NOMO-1 (cell line): ENCODE results near the gene MRPL51.
A peak's percentile ranks its signal among the peaks of the same experiment; 100 is the strongest.
"Not testable (repeated sequence)": the region's sequence is repeated elsewhere in the genome, so short reads cannot be mapped to it uniquely, and the experiment has no call there.

ENCODE experiments used
- DNase-seq, 2 experiments: peaks; one replicate each; lab custom pipeline; 2025; ENCODE audit not compliant: unreplicated experiment in 2 of 2; lab: John Stamatoyannopoulos, UW

The MRPL51 gene

DNA sequence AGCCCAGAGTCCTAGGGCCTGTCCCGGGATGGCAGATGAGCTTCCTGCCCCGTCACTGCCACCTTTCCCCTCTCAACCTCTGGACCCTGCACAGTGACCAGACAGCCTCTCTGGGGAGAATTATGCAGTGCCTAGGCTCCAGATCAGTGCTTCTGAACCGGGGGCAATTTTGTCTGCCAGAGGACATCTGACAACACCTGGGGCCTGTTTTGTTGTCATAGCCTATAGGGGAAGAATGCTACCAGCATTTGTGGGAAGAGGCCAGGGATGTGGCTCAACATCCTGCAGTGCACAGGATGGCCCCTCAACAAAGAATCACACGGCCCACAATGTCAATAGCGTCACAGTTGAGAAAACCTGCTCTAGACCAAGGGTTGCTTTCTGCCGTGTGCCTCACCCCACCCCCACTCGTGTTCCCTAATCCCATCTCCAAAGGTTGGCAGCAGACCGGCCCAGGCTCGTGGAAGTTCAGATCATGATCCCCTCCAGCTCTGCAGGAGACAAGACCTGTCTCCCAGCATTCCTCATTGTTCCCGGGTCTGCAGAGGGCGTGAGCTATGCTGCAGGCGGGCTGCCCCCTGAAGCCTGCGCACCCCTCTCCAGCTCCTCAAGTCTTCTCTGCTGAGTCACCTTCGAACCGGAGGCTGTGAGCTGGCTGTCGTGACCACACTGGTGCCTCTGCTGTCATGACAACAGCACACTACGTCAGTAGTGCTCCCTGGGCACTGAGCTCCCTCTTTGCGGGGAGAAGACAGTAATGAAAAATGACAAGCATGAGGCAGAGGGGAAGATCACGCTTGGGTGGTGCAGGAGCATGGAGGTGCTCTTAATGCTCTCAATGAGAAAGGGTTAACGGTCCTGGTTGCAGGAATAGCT lies 39.2 kb upstream of the MRPL51 start:
- DNase-seq = peak; percentile 72 to 85

DNA sequence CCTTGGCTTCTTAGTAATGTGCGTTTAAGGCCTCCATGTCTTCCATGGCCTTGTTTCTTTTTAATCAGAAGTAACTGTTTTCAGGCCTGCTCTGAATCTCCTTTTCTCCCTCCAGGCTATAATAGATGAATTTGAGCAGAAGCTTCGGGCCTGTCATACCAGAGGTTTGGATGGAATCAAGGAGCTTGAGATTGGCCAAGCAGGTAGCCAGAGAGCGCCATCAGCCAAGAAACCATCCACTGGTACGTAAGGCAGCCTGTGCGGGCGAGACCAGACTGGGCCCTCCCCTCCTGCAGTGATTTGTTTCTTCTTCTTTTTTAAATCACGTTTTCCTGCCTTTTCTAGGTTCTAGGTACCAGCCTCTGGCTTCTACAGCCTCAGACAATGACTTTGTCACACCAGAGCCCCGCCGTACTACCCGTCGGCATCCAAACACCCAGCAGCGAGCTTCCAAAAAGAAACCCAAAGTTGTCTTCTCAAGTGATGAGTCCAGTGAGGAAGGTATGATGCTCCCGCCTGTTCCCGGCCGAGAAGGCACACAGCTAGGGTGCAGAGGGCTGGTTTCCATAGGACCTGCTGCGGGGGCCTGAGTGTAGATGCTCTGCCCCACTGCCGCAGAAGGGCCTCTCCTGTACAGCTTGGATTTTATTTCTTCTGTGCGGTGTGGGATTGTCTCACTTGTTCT lies 37.7 kb upstream of the MRPL51 start:
- DNase-seq = no peak

DNA sequence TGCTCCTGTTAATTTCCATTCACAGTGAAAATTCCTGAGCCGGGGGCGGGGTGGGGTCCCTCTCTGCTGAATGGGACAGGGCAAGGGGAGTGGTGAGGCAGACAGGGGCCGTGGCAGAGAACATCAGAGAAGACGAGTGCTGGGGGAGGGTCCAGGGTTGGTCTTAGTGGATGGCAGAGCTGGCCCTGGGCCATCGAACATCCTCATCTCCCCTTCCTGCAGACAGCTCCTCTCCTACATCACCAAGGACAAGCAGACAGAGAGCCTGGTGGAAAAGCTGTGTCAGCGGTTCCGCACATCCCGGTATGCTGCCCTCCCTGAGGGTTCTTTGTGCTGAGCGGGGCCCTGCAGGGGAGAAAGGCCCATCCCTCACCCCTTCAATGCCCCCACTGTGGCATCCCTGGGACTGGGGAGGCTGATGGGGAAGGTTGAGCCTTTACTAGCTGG lies 36.3 kb upstream of the MRPL51 start:
- DNase-seq = no peak

DNA sequence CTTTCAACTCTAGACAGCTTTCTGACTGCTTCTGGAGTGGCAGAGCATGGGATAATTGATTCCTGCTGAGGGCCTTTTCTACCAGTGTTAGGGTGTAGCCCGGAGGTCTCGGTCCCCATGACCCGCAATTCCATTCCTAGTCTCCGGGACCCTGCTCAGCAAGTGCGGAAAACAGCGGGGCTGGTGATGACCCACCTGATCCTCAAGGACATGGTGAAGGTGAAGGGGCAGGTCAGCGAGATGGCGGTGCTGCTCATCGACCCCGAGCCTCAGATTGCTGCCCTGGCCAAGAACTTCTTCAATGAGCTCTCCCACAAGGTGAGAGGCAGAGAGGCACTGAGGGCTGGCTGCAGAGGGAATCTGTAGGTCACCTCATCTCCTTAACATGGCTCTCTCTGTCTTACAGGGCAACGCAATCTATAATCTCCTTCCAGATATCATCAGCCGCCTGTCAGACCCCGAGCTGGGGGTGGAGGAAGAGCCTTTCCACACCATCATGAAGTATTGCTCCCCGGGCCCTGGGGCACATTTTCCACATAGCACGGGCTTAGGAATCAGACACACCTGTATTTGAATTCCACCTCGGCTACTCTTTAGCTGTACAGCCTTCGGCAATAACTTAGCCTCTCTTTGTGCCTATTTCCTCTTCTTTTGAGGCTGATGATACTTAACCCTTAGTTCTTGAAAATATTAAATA lies 35.6 kb upstream of the MRPL51 start:
- no peak for DNase-seq

DNA sequence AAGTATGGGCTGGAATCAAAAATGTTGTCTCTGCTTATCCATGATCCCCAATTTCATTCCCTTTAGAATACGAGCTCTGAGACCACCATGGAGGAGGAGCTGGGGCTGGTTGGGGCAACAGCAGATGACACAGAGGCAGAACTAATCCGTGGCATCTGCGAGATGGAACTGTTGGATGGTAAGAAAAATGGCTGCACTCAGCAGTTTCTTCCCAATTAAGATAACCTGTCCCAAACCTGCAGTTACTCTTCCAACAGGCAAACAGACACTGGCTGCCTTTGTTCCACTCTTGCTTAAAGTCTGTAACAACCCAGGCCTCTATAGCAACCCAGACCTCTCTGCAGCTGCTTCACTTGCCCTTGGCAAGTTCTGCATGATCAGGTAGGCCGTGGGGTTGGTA lies 34.6 kb upstream of the MRPL51 start:
- DNase-seq = no peak

DNA sequence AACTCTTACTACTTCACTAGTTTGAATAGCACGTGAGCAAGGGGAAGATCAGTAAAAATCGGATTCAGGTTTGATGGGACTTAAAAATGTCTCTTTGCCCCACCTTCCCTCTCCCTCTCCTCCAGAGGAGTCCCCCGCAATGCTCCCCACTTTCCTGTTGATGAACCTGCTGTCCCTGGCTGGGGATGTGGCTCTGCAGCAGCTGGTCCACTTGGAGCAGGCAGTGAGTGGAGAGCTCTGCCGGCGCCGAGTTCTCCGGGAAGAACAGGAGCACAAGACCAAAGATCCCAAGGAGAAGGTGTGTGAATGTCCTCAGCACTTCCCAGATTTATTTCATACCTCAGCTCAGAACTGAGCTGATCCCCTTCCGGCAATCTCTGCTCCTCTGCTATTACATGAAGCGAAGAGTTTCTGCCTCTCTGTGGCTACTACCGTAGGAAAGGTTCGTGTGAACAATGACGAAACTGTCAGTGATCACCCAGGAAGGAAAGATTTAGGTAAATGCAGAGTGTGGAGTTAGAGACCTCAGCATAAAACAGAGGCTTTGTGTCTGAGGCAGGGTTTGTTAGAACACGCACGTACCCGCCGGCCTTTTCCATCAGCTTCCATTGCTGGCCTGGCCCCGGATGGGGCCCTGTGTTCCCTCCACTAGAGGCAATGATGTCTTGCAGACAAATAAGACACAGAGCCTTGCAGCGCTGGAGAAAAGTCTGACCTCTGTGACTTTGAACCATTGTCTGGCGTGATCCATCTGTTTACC lies 33.9 kb upstream of the MRPL51 start:
- no peak for DNase-seq

DNA sequence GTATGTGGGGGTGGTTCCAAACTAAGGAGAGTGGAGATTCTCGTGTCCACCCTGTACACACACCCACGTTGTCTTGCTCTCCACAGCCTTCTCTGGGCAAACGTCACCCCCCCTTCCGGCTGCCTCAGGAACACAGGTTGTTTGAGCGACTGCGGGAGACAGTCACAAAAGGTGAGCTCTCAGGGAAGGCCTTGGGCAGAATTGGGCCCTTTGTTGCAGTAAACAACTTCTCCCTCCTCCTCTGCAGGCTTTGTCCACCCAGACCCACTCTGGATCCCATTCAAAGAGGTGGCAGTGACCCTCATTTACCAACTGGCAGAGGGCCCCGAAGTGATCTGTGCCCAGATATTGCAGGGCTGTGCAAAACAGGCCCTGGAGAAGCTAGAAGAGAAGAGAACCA lies 33.1 kb upstream of the MRPL51 start:
- DNase-seq = no peak

DNA sequence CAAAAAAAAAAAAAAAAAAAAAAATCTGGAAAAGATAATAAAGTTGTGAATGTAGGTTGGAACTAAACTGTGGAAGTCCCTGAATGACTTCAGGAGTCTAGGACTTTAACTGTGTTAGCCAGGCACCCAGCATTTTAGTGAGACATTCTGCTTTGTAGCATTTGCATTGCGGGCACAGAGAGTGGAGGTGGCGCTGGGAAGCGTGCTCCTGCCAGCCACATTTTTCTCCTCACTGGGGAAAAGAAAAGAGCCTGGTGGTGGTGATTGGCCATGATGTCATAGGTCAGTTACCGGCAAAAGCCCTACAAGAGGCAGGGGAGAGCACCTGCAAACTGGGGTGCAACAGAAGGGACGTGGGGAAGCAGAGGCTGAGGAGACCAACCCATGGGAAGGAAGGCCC lies 31.6 kb upstream of the MRPL51 start:
- no peak for DNase-seq

DNA sequence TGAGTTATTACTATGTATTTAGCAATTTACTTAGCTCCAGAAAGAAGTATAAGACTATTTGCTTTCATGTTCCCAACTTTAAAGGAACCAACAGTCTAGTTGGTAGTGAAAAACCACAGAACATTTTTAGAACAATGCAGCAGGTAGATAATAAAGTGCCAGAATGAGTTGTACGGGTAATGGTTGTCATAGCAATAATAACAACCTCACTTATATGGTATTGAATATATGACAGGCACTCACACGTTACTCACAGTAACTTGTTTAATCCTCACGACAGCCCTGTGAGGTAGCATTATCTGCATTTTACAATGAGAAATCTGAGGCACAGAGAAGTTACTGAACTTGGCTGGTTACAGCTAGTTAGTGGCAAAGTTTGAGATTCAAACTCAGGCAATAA lies 30.6 kb upstream of the MRPL51 start:
- DNase-seq = no peak

DNA sequence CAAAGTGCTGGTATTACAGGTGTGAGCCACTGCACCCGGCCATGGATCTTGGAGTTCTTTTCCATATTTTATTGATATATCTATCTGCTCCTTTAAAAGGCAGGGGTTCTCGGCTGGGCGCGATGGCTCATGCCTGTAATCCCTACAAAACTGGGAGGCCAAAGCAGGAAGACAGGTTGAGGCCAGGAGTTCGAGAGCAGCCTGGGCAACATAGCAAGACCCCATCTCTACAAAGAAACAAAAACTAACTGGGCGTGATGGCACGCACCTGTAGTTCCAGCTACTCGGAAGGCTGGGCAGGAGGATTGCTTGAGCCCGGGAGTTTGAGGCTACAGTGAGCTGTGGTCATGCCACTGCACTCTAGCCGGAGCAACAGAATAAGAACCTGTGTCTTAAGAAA lies 29.1 kb upstream of the MRPL51 start:
- DNase-seq = no peak

DNA sequence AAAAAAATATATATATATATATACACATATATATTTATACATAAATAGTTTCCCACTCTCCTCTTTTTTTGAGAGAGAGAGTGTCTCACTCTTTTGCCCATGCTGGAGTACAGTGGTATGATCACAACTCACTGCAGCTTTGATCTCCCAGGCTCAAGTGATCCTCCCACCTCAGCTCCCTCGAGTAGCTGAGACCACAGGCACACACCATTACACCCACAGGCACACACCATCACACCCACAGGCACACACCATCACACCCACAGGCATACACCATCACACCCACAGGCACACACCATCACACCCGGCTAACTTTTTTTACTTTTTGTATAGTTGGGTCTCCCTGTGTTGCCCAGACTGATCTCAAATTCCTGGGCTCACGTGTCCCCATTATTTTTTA lies 27.1 kb upstream of the MRPL51 start:
- DNase-seq = no peak

DNA sequence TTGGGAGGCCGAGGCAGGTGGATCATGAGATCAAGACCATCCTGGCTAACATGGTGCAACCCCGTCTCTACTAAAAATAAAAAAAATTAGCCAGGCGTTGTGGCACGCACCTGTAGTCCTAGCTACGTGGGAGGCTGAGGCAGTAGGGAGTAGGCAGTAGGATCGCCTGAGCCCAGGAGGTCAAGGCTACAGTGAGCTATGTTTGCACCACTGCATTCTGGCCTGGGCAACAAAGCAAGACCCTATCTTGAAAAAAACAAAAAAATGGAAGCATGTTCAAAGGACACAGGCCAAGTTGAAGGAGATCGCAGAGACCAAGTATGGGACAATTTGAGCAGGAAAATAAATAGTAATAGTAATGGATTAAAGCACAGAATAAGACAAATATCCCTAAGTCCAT lies 15.0 kb upstream of the MRPL51 start:
- no peak for DNase-seq

DNA sequence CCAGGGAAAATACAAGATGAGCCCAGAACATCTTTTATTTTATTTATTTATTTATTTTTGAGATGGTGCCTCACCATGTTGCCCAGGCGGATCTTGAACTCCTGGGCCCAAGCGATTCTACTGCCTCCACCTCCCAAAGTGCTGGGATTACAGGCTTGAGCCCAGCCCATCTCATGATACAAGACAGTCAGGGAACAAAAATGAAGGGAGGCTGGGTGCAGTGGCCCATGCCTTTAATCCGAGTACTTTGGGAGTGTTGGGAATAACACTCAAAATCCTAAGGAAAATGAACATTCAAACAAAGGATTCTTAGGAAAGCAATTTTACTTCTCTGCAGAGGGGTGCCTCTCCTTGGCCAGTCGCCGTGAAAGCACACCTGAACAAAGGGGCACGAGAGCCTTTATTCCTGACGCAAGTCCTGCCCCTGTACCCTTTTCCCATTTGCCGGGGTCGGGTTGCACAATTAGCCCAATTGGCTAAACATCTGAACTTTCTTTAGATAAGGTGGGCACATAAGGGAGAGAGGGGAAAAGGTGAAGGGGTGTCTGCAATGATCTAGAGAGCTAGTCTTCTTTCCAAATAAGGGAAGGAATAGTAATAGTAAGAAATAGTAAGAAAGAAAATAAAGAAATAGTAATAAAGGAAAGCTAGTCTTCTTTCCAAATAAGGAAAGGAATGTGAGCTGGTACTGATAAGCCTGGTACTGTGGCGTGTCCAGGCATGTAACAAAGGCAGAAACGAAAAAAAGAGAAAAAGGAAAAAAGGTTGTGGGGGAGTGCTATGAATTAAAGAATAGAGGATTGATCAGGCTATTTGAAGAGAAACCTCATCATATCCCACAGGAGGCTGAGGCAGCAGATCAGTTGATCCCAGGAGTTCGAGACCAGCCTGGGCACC lies 14.3 kb upstream of the MRPL51 start:
- DNase-seq = no peak

DNA sequence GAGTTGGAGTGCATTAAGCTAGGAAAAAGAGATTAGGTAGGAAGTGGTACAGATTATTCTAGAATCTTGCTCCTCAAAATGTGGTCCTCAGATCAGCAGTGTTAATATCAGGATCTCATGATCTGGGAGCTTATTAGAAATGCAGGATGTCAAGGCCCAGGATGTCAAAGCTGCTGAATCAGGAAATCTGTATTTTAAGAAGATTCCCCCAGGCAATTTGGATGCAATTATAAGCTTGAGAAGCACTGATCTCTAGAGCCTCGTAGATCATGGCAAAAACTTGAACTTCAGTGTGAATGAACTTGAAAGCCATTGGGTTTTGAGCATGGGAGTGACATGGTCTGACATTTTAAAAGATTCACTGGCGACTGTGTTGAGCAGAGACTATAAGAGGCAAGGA lies 7.4 kb upstream of the MRPL51 start:
- DNase-seq = no peak

DNA sequence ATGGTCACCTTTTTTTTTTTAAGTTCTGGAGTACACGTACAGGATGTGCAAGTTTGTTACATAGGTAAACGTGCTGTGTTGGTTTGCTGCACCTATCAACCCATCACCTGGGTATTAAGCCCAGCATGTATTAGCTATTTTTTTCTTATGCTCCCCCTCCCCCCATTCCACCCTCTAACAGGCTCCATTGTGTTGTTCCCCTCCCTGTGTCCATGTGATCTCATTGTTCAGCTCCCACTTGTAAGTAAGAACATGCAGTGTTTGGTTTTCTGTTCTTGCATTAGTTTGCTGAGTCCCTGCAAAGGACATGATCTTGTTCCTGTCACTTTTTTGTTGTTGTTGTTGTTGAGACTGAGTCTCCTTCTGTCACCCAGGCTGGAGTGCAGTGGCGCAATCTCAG lies 4.2 kb upstream of the MRPL51 start:
- DNase-seq = not testable (repeated sequence)

DNA sequence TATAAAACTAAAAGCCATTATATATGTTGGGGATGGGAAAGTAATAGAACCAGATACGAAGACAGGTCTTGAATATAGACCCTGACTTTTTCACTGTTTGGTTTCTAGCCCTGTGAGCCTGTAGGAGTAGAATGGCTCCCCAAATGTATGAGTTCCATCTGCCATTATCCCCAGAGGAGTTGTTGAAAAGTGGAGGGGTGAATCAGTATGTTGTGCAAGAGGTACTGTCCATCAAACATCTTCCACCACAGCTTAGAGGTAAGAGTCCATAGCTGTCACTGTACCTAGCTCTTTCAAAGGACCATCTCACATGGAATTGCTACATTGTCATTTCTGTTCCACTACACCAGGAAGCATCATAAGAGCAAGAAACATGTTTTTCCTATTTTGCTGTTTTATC lies 1.9 kb upstream of the MRPL51 start:
- DNase-seq = peak in 1 of 2 experiments; percentile 16

DNA sequence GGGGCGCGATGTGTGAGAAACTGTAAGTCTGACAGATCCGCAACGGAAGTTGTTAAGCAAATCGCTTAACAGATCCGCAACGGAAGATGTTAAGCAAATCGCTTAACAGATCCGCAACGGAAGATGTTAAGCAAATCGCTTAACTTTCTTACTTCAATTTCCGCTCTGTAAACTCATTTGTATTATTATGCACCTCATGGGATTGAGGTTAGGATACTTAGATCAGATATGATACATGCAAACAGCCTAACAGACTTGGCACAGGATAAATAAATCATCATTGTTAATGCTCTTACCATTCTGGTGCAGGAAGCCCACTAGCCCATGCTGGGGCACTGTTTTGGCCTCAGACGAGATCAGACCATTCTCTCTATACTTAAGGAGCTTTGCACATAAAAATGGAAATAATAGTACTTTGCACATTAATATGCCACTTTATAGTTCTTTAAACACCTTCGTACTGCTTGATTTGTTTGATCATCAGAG lies 1.2 kb upstream of the MRPL51 start:
- peak; percentile 11 to 66 for DNase-seq

DNA sequence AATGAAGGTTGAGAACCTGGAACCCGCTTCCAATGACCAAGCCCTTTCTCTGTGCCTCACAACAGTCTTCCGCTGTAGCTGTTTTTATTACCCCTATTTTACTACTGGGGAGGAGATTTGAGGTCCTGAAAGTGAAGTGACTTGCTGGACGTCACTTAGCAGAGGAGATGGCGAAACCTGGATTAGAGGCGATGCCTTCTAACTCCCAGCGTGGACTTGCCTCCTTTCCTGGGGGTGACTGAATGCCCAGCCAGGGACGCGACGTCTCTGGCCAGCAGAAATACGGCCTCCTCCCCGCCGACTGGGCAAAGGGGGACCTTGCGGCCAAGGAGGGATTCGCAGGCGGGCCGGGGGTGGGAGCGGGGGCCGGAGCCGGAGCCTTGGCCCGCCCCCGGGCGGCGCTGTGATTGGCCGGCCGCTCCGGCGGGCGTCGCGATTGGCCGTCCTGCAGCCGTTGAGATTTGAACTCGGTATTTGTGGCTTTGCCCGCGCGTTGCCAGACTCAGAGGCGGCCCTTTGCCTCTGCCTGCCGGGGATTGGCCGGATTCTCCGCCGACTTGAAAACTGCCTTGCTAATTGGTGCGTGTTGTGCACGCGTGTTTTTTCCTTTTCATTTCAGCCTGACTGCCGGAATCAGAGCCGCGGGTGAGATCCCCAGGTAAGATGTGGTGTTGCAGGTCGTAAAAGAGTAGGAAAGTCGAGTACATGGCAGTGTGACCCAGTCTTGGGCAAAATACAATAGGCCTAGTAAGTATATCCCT lies 615 bp upstream of the MRPL51 start, which contains the start of gene NCAPD2:
TSS of gene NCAPD2 (plus strand) at position 606 of the 761 bp plus-strand sequence. CDS start 997 bp downstream, outside the sequence.
- DNase-seq = peak; percentile 98

DNA sequence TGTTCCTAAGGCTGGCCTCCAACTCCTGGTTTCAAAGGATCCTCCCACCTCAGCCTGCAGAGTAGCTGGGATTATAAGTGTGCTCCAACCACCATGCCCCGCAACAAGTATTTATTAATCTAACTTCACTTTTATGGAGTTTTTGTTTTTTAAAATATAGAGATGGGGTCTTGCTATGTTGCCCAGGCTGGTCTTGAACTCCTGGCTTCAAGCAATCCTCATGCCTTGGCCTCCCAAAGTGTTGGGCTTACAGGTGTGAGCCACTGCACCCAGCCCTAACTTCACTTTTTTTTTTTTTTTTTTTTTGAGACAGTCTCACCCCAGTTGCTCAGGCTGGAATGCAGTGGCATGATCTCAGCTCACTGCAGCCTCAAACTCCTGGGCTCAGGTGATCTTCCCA lies 2.4 kb downstream of the MRPL51 start:
- DNase-seq = not testable (repeated sequence)
